ENCODE measurements around the gene TSPAN10.
"Not testable (repeated sequence)": the region's sequence is repeated elsewhere in the genome, so short reads cannot be mapped to it uniquely, and the experiment has no call there.

TSPAN10 gene

DNA sequence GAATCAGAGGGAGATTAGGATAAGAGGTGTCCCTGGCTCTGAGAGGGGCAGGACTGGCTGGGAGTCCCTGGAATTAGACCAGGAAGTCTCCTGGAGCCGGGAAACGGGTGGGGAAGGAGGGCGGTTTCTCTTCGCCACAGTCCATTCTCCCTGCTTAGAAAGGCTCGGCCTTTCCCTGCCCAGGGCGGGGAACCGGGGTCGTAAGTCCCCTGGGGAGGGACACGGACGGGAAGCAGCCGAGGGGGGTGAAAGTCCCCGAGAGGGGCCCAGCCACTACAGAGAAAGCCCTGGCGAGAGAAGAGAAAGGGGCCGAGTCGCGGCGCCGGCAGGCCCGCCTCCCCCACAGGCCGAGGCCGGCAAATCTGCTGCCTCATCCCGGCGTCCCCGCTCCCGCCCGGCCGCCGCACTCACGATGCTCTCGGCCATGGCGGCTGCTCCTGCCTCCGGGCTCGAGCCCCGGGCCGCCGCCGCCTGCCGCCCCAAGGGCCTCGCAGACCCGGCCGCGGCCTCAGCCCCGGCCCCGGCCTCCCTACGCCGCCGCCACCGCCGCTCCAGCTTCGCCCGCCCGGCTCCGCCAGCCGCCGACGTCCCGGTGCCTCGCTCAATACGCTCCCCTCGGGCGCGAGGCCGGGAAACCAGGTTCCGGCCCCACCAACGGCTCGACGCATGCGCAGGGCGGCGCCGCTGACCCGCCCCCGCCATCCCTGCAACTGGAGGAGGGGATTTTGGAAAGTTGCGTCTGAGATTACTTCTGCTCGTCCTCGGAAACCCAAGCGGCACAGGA lies at the start of gene TSPAN10, which contains the start of gene NPLOC4:
TSPAN10 (plus strand) TSS at position 692 of the 784 bp plus-strand sequence. CDS start 5,217 bp downstream, outside the sequence.
NPLOC4 (minus strand) TSS at position 608 of the 784 bp plus-strand sequence; CDS start at position 426, 182 bp downstream.
- peak; percentile 53 for DNase-seq

DNA sequence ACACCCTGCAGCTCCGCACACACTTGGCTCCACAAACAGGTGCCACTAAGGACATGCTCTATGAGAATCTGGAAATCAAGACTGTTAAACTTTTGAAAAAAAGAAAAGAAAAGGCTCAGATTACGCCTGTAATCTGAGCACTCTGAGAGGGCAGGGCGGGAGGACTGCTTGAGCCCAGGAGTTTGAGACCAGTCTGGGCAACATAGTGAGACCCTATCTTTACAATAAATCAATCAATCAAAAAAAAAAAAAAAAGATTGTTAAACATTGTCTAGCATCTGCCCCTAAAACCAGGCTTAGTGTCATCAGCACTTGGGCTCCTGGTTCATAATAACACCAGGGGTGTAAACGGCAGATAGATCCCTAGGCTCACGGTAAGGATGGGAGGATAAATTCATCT lies 47.4 kb upstream of the TSPAN10 start:
- no peak for DNase-seq

DNA sequence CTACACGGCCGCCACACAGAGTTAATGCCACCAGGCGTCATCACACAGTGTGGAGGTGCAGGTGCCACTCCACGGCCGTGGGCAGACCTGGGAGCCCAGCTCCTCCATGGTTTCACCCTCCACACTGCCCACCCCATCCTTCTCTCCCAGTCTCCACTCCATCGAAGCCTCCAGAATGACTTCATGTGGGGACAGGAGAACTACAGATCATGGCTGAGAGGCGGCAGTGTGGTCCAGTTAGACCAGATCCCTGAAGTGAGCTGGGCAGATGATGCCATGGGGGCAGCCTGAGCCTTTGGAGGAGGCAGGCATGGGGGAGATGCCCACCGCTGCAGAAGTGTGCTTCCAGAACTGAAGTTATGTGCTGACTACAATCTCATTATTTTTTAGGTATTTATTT lies 46.9 kb upstream of the TSPAN10 start:
- no peak for DNase-seq

DNA sequence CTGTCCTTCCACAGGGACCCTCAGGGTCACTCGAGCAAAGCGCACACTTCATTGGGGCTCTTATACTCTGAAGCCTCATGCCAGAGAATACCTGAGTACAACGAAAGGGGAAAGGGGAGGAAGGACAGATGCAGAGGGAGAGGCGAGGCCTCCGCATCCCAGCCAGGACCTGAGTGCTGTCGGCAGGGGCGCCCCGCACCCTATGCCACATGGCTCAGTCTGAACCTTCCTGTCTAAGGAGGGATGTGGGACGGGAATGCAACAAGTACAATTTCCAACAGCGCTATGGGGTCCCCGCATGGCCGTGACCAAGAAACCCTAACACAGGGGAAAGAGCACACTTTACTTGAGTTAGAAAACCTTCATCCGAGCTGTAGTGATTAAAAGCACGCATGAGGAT lies 45.0 kb upstream of the TSPAN10 start:
- DNase-seq: no peak

DNA sequence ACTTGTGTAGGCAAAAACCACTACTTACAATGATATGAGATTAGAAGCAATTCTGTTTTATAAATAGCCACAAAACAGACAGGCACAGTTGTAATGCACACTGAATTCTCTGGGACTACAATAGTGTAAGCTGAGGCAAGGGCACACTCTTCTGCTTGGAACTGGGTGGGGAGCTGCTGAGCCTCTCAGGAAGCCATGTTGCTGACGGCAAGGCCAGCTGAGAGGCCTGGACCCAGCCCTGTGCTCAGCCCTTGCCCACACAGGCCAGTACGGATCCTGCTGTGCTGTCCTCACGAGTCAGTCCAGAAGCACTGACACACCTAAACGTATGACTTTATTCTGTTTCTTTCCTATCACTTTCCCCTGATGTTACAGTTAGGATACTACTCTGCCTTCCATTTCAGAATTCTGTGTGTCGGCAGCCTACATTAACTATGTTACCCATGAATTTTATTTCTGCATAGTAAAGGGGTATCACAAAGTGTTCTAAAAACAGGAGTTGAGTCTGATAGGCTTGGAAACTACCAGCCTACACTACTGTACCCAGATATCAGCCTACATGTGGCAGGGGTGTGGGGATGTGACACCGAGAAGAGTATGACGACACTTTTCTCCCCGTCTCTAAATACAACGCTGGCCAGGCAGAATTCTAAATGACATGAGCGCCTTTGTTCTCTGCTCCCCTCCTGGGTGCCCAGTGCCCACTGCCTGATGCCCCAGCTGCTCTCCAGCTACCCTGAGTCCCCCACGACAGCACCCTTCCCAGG lies 43.7 kb upstream of the TSPAN10 start:
- DNase-seq: no peak

DNA sequence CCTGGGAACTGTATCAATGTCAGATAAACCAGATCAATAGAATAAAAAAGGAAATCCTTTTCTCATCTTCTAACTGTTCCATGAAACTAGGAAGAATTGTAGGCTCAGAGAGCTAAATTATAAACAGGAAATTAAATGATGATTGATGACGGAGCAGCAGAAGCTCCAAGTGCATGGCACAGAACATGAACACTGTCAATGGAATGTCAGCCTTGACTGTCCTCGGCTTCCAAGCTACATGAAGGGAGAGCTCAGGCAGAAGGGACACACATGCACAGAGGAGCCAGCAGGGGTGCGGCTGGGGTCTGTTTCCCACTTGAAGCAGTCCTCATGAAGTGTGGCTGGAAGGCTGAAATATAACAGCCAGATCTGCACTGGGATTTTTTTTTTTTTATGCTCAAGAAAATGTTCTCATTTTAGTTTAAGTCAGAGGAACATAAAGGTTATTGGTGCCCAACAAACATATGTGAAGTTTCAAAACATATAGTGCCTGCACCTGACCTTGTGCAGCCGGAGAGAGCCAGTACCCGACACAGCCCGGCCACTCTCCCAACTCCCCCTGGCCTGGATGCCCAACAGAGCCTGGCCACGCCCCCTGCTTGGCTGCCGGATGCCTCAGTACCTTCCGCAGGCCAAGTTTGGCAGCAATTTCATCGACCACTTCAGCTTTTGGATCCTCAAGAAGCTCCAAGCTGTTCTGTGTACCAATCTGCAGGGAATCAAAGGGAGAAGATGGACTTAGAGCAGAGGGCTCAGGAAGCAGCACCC lies 37.1 kb upstream of the TSPAN10 start:
- DNase-seq: no peak

DNA sequence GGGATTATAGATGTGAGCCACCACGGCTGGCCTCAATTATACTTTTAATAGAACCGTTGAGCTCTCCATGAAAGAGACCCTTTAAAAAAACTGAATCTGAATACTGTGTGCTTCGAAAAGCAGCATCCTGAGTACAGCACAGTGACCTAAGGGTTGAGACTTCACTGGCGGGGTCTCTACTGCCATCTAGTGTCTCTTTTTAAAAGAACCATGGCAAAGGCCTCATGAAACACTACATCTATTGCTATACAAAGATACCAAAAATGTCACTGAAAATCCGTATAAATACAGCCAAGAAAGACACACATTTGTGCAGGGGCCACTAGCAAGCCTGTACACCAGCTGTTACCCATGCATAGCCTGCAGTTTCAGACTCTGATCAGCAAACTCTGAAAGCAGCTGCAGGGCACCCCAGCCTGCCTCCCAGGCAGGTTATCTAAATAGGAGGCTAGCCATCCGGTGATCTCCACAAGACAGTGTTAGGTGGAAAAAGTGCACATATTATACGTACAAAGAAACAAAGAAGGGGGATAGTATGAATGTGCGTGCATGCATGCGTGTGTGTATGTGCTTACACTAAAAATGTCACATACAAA lies 35.4 kb upstream of the TSPAN10 start:
- DNase-seq: peak; percentile 16

DNA sequence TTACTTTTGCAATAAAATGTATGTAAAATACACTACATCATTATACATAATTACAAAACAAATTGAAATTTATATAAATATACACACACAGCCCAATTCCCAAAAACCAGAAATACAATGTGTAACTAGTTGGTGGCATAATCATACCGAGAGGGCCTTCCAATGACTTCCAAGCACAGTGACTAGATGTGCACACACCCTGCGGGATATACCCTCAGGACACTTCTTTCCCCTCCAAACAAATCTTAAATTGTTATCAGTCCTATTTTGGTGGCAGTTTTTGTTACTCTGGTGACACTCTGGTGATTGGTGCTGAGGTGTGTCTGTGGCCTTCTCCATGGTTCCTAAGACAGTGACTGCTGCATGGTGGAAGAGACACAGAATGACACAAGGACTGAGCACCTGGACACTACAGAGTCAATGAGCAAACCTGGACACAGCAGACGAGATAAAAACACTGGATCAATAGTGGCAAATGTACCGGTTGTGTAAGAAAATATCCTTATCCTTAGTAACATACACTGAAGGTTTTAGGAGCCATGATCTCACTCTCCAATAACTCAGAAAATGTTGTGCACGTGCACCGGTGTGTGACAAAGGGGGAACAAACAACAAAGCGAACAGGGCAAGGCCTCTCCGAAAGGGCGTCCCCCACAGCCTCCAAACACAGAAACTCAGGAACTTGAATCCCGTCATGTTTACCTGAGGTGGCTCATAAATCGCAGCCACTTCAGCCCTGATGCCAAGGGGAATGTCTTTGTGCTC lies 33.0 kb upstream of the TSPAN10 start:
- DNase-seq: no peak

DNA sequence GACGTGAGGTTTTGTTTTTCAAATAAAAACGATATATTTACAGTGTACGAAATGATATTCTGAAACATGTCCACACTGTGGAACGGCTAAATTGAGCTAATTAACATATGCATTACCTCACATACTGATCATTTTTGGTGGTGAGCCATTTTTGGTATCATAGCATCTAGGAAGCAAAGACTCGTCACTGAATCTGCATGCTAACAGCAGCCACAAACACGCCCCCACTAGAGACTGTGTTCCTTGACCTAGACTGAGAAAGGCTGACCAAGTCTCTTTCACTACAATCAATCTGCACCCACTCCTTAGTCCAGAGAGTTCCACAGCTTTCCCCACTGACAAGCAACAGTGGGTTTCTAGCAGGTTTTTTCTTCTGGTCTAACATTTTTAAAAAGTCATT lies 29.6 kb upstream of the TSPAN10 start:
- DNase-seq: no peak

DNA sequence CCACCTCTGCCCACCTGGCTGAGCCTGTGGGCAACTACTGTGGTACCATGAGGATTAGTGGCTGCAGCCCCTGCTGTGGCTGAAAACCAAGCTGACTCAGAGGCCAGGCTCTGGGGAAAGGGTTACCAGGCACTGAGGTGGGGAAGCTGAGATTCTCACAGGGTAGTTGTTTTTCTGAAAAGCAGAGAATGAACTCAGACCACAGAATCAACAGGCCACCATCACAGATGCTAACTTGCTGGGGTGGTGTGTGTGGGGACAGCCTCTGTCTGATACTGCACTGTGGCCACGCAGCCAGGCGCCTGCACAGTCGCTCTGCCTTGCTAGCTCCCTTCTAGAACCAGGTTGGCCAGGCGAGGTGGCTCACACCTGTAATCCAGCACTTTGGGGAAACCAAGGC lies 28.9 kb upstream of the TSPAN10 start:
- no peak for DNase-seq

DNA sequence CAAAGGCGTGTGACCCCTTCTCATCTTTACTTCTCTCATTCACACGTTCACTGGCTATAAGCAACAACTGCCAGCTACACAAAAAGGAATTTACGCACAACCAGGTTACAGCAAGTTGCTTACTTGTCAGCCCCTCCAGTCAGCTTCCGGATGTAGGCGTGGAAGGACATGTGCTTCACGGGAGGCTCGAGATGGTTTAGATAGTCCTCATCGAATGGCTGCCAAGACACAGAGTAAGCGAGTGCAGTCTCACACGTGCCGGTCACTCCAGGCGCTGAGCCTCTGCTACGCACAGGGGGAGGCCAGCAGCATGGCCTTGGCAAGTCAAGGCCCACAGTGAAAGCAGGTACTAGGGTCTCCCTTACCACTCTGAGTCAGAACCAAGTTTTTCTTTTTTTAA lies 28.4 kb upstream of the TSPAN10 start:
- DNase-seq: no peak

DNA sequence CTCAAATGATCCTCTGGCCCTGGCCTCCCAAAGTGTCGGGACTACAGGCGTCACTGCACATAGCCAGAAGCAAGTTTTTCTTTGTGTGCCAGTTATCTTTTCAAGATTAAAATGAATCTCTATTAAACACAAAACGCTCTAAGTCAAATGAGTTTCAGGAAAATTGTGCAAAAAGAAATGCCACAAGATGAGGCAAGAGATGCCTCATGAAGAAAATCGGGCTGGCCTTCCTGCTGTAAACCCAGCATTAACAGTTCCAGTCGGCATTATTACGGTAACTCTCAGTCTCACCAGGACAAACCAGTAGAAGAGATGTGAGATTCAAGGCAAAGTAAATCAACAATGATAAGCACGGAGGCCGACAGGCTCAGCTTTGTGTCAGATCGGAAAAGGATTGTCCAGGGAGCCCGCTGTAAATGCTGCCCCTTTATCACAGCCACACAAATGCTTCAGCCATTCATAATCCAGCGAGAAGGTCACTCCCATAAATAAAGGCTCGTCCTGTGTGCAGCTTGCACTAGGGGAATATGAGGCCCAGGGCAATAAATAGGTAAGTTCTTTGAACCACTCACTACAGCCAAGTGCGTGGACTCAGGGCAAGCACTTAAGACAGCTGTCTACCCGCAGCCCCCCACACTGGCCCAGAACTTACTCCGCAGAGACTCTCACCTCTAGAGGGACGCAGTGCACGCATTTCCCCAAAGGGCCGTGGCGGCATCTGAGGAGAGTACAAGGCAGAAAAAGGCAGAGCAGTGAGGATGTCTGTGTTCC lies 27.3 kb upstream of the TSPAN10 start:
- no peak for DNase-seq

DNA sequence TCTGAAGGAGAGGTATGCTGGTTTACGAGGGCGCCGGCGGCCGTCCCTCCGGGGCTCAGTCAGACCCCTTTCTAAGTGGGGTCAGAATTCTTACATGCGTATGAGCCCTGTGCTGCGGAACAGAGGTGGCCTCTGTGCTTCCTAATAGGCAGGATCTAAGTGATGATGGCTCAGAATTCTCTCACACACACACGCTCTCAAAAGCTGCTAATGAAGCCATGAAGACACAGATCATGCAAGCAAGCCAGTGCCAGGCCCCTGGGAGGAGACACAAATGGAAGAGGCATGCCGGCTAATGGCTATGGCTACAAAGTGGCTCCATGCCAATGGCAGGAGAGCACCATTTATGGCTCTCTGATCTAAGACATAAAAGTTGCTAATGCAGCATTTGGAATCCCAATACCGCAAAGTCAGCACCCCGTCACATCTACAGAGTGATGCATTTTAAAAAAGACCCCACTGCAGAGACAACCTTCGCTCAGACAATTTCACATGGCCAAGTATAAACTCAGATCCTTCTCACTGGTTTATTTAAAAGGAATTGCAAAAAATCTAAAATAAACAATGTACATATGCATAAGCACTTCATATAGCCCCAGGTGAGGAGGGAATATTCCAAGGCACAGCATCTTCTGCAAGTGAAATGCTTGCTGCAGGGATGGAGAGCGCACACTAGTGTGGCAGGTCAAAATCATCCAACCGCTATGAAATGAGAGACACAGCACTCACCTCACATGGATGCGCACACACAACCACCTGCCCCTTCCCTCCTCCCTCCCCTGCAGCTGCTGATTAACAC lies 24.6 kb upstream of the TSPAN10 start:
- no peak for DNase-seq

DNA sequence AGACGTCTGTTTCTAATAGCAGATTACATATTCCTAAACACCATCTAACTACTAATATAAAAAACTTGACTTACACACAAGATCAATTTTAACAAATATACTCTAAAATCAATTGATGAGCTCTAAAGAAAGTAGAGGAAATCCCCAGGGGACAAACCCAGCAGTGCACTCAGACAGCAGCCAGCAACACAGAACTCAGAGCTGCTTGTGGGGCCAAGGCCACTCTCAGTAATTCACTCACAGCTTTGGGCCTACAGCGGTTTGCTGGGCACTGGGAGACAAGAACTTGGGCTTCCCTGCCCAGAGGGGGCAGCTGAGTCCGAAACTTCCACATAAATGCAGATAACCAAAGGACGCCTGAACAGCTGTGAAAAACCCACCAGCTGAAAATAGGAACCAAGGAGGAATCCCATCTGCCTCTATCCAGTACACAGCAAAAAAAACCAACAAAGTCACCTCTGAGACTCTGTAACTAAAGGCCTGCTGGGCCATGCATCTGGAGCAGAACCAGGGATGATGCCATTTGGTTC lies 21.5 kb upstream of the TSPAN10 start:
- DNase-seq: no peak

DNA sequence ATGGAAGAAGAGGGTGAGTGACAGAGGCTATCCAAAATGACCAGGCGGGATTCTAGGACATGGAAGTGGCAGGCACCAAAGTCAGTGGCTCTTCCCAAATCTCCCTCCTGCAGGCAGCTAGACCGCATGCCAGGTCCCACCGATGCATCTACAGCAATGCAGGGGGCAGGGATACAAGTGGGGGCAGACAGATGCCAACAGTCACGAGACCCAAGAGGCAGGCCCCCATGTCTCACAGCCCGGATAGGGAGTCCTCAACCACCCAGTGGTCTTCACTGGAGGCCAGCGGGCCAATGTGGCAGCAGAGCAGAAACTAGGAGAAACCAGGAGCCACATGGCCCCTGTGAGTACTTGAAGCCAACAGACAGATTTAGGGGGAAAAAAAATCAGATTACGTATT lies 20.1 kb upstream of the TSPAN10 start:
- DNase-seq: no peak

DNA sequence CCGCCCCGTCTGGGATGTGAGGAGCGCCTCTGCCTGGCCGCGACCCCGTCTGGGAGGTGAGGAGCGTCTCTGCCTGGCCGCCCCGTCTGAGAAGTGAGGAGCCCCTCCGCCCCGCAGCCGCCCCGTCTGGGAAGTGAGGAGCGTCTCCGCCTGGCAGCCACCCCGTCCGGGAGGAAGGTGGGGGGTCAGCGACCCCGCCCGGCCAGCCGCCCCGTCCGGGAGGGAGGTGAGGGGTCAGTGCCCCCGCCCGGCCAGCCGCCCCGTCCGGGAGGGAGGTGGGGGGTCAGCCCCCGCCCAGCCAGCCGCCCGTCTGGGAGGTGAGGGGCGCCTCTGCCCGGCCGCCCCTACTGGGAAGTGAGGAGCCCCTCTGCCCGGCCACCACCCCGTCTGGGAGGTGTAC lies 18.7 kb upstream of the TSPAN10 start:
- DNase-seq: not testable (repeated sequence)

DNA sequence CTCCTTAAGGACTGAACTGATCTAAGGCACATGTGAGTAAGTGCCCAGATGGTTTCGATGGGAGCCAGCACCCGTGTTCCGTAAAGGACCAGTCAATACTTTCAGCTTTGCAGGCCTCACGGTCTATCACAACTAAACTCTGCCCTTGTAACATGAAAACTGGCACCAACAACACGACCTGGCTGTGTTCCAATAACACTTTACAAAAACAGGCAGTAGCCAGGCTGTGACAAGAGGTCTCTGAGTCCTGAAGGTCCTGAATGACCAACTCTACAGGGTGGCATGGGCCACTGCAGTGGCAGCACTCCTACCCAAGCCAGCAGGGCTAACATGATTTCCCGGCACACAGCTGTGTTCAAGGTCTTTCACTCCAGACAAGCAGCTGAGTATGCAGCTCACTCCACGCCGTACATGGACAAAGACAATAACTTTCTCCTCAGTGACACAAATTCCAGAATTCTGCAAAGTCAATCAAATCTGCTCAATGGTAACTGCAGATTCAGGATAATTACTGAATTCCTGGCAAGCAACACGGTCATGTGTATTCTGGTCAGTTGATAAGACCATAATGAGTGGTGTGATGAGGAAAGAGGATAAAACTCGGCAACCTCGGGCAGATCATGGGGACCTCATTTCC lies 15.4 kb upstream of the TSPAN10 start:
- no peak for DNase-seq

DNA sequence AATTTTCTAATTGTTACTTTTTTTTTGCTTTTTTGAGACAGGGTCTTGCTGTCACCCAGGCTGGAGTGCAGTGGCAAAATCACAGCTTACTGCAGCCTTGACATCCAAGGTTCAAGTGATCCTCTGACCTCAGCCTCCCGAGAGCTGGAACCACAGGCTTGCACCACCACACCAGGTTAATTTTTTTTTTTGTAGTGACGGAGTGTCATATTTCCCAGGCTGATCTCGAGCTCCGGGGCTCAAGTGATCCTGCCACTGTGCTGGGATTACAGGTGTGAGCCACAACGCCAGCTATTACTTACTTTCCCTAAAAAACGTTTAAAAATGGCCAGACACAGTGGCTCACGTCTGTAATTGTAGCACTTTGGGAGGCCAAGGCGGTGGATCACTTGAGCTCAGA lies 6.7 kb upstream of the TSPAN10 start:
- no peak for DNase-seq

DNA sequence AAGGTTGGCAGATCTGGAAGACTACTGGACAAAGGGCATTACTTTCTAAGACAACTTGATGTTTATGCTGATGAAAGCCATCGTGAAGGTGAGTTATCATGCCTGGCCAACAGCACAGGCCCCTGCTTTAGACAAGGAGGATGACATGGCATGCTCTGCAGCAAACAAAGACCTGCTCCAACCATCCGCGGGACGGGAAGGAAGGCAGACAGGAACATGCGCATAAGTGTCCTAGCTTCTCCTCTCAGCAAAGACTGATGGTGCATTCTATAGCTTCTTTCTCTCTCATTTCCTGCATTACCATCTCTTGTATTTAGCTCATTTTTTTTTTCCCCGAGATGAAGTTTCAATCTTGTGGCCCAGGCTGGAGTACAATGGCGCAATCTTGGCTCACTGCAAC lies 5.5 kb upstream of the TSPAN10 start:
- DNase-seq: no peak

DNA sequence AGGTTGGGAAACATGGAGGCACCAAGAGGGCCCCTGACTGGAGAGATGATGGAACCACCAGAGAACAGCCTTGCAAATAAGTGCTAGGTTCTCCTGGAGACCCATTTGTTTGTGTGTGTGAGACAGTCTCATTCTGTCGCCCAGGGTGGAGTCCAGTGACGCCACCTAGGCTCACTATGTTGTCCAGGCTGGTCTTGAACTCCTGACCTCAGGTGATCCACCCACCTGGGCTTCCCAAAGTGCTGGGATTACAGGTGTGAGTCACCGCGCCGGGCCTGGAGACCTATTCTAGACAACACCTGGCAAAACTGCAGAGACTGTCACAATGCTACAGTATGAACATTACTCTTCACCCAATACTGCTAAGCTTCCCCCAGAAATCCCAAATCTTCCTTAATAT lies 1.6 kb upstream of the TSPAN10 start:
- DNase-seq: no peak

Data from NCI-H526 treated with DMSO at 0.1 percent for 48 hours (cell line).